GM18868 (cell line): ENCODE measurements around the gene SMIM44.
"Not testable (repeated sequence)": the region's sequence is repeated elsewhere in the genome, so short reads cannot be mapped to it uniquely, and the experiment has no call there.

Source experiments
- ATAC-seq: cut with Tn5 transposase; IDR thresholded peaks from one replicate; pipeline ENCODE4 v1.9.1; 2021; ENCODE audit warnings: mild to moderate bottlenecking, moderate library complexity; ENCODE audit not compliant: unreplicated experiment

SMIM44 gene

DNA sequence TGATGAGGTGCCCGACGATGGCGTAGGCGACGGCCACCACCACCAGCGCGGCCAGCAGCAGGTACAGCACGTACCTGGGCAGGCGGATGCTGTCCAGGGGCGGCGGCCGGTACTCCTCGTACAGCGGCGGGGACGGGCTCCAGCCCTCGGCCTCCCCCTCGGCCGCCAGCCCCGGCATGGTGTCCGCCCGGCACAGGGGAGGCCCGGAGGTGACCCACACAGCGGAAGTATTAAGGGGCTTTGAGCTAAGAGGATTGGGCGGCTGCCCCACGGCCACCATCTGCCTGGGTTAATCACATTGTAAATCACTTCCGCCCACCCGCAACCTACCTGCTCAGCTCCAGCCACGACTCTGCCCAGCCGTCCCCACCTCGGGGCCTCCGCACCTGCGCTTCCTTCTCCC lies at the start of gene SMIM44:
Gene SMIM44 (minus strand): TSS at position 216 of the 403 bp plus-strand sequence. CDS start 38 bp downstream, at position 178.
- no peak for ATAC-seq

DNA sequence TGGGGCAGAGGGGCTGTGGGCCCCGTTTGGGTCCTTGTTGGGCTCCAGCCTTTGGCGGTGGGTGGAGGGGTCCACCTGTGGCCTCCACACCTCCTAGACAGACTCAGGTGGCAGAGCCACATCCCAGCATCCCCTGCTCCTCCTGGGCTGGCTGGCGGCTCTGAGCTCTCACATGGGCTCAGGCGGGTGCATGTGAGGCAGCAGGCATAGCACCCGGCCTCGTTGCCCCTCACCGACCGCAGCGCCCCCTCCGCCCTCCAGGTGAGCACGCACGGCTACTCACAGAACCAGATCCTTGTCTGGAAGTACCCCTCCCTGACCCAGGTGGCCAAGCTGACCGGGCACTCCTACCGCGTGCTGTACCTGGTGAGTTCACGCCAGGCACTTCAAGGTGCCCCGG lies 49.8 kb upstream of the SMIM44 start:
- no peak for ATAC-seq

DNA sequence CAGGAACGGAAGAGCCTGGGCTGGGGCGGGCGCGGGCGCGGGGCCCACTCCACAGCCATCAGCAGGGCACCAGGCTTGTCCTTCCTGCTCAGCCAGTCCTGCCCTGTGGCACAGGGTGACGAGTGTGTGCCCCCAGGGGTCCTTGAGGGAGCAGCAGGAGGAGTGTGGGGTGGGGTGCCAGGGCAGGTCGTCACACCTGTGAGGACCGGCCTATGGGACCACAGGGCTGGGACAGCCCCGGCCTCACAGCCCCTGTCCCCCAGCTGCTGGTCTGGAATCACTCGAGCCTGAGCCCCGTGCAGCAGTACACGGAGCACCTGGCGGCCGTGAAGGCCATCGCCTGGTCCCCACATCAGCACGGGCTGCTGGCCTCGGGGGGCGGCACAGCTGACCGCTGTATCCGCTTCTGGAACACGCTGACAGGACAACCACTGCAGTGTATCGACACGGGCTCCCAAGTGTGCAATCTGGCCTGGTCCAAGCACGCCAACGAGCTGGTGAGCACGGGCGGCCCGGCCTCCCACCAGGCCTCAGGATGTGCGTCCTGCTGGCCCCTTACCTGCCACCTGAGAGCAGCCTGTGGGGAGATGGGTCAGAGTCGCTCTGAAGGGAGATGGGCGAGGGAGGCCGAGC lies 49.0 kb upstream of the SMIM44 start:
- ATAC-seq = no peak

- no peak for ATAC-seq
Observed at GRCh38 chr19:3531716-3532115, 48.5 kb upstream of the SMIM44 start.

GRCh38 chr19:3530389-3530788 lies 47.1 kb upstream of the SMIM44 start:
- ATAC-seq = no peak

DNA sequence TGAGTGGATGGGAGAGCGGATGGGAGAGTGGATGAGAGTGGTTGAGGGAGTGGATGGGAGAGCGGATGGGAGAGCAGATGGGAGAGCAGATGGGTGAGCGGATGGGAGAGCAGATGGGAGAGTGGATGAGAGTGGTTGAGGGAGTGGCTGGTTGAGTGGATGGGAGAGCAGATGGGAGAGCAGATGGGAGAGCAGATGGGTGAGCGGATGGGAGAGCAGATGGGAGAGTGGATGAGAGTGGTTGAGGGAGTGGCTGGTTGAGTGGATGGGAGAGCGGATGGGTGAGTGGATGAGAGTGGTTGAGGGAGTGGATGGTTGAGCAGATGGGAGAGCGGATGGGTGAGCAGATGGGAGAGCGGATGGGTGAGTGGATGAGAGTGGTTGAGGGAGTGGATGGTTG lies 46.1 kb upstream of the SMIM44 start:
- not testable (repeated sequence) for ATAC-seq

- ATAC-seq = no peak
Observed at GRCh38 chr19:3528539-3529211, 45.4 kb upstream of the SMIM44 start.

DNA sequence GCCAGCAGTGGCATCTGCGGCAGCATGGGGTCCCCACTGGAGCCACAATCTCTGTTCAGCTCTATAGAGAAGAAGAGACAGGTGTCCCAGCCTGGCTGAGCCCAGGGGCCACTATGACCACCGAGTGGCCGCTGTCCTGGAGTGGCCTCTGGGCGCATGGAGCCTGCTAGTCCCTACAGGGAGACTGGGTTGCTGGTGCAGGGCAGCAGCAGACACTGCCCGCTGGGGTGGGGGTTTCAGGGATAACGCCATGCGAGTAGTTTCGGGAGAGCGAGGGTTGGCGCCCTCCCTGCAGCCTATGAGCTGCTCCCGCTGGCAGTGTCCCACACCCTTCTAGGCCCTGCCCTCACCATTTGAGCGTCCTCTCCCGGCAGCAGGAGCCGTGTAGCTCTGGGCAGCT lies 44.8 kb upstream of the SMIM44 start:
- ATAC-seq = no peak

DNA sequence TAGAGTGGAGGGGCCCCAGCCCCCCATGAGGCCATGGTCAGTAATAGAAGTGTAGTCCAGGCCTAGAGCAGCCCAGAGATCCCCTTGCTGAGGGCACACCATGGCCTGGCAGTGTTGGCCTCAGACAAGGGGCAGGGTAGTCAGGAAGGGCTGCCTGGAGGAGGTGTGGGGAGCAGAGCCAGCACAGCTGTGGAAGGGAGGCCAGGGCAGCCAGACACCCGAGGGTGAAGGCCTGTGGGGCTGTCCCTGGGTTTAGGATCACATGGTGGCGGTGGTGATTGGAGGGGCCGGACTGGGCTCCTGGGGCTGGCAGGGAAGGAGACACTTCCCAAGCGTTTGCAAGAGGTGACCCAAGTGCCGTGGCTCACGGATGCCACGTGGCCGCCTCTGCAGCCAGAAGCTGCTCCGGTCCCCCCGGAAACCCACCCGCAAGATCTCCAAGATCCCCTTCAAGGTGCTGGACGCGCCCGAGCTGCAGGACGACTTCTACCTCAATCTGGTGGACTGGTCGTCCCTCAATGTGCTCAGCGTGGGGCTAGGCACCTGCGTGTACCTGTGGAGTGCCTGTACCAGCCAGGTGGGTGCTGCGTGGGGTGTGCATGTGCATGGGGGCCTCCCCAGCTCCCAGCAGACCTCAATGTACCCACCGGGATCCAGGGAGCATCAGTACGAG lies 44.1 kb upstream of the SMIM44 start:
- ATAC-seq = no peak

DNA sequence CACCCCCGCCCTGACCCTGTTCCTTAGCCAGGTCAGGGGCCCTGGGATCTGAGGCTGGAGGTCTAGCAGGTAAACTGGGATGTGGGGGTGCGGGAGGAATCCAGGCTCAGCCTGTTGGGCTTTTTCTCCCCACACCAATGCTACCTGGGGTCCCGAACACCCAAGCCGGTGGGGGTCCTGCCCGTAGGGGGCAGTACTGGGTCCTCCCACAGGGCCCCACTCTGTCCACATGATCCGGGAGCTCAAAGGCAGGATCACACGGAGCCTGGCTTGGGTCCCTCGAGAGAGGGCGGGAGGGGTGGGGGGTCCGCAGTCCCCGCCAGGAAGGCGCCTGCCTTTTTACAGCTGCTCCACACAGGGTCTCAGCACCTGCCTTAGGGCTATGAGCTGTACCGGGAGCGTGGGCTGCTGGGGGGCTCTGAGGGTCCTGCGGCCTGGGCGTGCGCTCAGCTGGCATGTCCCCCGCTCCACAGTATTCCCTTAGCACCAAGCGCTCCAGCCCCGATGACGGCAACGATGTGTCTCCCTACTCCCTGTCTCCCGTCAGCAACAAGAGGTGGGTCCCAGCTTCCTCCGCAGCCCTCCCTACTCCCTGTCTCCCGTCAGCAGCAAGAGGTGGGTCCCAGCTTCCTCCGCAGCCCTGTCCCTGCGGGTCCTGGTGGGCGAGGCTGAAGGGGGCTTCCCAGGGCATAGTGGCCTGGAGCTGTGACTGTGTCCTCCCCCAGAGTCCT lies 43.4 kb upstream of the SMIM44 start:
- no peak for ATAC-seq

DNA sequence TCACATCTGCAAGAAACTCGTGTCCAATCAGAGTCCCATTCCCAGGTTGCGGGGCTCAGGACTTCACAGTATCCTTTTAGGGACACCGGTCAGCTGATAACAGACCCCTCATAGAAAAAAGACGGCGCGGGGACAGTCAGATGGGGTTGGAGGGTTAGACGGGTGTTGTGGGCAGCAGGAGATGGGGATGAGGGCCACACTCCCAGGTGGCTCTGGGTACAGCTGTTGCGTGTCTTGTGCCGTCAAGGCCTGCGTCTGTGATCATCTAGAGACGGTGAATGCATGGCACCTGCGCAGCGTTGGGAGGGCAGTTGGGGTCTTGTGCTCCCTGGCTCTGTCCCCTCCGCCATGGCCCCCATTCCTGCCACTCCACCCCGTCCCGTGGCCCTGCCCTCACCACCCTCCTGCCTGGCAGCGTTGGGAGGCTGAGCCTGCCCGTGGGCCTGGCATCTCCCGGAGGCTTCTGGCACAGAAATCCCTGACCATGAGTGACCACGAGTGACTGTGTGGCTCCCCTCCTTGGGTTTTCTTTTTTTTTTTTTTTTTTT lies 41.7 kb upstream of the SMIM44 start:
- ATAC-seq = no peak

- no peak for ATAC-seq
Observed at GRCh38 chr19:3524078-3524842, 41.0 kb upstream of the SMIM44 start.

DNA sequence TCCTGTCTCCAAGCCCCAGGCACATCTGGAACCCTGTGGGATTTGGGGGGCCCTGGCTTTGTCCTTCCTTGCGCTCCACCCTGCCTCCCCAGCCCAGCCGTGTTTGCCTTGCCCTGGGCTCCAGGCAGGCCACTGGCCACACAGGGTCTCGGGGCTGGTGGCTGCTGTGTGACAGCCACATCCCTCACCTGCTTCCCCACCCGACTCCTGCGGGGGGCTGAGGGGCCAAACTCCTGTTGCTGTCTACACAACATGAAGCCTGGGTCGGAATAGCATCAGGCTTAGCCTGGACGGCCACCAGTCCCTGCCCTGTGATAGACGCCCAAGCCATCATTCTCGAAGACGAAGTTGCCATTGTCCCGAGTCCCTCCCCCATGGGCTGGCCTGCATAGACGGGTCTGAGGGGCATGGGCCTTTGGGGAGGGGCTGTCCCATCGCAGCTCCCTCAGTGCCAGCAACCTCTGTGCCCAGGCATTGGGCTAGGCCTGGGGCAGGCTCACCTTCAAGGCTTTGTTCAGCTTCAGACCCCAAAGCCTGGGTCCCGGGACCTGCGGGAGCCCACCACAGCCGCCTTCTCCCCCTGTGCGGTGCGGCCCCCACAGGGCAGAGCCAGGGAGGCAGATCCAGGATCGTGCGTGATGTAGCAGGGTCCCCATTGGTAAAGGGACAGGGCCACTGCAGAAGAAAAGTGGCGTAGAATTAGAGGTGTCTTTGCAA lies 40.3 kb upstream of the SMIM44 start:
- ATAC-seq = no peak

DNA sequence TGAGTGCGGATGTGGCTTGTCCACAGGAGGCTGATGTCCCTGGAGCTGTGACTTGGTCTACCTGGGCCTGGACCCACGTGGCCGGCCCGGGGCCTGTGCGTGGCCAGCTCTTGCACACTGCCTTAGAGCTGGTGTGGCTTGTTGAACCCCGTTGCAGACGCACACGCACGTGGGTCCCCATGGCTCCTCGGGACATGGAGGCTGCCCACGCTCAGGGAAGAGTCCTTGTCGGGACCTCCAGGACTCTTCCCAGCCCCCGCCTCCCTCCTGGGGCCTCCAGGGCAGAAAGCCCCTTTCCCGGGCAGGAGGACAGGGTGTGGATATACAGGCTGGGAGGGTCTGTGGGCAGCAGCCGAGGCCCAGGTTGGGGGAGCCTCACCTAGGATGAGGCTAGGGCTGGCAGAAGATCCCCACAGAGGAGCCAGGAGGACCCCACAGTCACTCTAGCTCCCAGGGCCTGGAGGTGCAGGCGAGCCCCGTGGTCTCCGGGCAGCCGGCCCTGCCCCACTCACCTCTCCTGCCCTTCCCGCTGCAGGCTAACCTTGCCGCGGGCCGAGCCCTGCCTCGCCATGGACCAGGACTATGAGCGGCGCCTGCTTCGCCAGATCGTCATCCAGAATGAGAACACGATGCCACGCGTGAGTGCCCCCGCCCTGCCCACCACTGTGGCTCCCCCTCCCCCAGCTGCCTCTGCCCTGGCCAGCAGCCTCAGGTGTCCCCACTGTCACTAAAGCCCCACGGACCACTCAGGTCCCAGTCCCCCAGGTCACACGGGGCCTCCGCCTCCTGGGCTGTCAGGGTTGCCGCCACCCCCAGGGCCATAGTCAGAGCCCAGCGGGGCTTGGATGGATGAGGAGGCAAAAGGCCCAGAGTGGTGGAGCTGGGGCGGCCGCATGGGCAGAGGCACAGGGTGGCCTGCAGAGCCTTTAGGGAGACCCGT lies 39.5 kb upstream of the SMIM44 start:
- ATAC-seq = no peak

GRCh38 chr19:3521104-3521445 lies 37.8 kb upstream of the SMIM44 start:
- ATAC-seq = no peak

- ATAC-seq = no peak
Observed at GRCh38 chr19:3520166-3521103, 37.2 kb upstream of the SMIM44 start.

DNA sequence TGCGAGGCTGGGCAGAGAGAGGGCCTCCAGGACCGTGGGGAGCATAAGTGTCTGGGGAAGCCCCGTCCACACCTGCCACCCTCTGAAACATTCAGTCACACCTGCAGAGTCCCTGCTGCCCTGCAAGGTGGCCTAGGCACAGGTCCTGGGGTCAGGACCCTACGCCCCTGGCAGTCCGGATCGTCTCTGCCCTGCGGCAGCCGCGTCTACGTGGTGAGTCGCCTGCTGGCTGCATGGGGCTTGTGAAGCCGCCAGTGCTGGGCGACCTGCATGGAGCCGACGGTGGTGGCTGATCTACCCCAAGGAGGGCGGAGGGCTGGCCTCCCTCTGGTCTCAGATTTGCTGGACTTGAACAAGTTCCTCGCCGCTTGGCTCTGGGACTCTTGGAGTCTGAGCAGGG lies 35.9 kb upstream of the SMIM44 start:
- no peak for ATAC-seq

DNA sequence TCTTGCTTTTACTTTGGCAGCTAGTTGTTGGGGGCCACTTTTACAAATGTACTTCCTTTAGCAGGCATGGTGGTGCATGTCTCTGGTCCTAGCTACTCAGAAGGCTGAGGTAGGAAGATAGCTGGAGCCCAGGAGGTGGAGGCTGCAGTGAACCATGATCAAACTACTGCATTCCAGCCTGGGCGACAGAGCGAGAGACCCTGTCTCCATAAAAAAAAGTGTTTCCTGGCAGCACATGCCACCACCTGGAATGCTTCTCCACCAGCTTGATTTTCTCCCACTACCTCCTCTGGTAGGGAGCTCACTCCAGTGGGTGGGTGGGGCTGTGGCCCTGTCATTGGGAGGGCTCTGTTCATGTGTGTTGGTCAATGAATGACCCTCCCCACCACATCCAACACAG lies 35.4 kb upstream of the SMIM44 start:
- ATAC-seq = no peak
